ENCODE measurements around the gene ARRB2.

ARRB2 gene

GRCh38 chr17:4764595-4764994 is 54.2 kb downstream of the ARRB2 start:
- H3K4me3 ChIP-seq (ENCODE audit: low read depth, low read length), result no peak overlapping the region
- TF ChIP-seq, protein P1, sequence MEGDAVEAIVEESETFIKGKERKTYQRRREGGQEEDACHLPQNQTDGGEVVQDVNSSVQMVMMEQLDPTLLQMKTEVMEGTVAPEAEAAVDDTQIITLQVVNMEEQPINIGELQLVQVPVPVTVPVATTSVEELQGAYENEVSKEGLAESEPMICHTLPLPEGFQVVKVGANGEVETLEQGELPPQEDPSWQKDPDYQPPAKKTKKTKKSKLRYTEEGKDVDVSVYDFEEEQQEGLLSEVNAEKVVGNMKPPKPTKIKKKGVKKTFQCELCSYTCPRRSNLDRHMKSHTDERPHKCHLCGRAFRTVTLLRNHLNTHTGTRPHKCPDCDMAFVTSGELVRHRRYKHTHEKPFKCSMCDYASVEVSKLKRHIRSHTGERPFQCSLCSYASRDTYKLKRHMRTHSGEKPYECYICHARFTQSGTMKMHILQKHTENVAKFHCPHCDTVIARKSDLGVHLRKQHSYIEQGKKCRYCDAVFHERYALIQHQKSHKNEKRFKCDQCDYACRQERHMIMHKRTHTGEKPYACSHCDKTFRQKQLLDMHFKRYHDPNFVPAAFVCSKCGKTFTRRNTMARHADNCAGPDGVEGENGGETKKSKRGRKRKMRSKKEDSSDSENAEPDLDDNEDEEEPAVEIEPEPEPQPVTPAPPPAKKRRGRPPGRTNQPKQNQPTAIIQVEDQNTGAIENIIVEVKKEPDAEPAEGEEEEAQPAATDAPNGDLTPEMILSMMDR (IDR thresholded peaks at IDR 0.05; ENCODE audit: low read depth, low read length), result no peak

- TF ChIP-seq, protein P1 (IDR thresholded peaks at IDR 0.05; ENCODE audit: low read depth, low read length), result no peak
- H3K4me3 ChIP-seq (ENCODE audit: low read depth, low read length), result no peak overlapping the region
These were observed 55.8 kb downstream of the ARRB2 start for GRCh38 chr17:4766201-4766600.

DNA sequence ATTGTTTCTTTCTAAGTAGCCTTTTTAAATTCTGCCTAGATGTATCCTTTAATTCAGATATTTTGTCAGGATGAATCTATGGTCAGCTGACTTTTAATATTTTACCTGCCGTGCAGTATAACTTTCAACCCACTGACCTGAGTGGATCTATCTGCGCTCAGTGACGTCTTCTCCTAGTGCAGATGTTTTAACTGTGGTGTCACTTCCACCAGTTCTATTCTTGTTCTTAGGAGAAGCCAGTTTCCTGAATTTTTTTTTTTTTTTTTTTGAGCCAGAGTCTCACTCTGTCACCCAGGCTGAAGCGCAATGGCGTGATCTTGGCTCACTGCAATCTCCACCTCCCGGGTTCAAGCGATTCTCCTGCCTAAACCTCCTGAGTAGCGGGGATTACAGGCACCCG is 56.3 kb downstream of the ARRB2 start:
- H3K4me3 ChIP-seq (ENCODE audit: low read depth, low read length), result no peak overlapping the region
- TF ChIP-seq, protein P1 (IDR thresholded peaks at IDR 0.05; ENCODE audit: low read depth, low read length), result no peak

DNA sequence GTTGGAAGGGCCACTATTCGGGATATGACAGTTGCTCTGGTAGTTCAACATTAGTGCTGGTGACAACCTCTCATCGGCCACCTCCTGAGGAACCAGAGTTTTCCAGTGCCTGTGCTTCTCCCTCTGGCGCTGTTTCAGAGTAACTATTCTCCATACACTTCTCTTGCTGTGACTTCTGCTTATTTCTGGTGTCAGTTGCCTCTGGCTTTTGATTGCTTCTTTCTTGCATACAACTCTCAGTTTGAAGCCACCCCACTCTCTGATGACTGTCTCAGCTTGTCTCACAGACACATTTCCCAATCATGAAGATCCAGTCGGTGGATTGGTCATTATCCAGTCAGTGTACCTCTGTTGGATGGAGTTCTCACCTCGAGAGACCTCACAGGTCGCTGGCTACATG is 57.9 kb downstream of the ARRB2 start:
- no peak overlapping the region for H3K4me3 ChIP-seq (ENCODE audit: low read depth, low read length)
- TF ChIP-seq, protein P1 (IDR thresholded peaks at IDR 0.05; ENCODE audit: low read depth, low read length), result no peak

DNA sequence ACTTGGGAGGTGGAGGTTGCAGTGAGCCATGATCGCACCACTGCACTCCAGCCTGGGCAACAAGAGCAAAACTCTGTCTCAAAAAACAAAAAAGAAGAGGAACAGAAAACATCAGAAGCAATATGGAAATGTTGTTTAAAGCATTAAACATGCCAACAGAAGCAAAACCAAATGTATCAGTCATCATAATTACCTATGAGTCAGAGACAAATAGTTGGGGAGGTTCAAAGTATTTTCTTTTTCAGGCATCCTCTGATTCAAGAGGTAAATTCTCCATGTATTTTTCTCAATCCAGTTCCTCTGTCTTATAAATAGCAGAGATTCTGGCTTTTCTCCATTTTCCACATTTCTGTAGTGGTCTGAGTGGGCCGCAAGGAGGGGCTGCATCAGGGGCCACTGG is 59.2 kb downstream of the ARRB2 start:
- TF ChIP-seq, protein P1 (IDR thresholded peaks at IDR 0.05; ENCODE audit: low read depth, low read length), result no peak
- H3K4me3 ChIP-seq (ENCODE audit: low read depth, low read length), result no peak overlapping the region
